ENCODE results near the gene MOV10L1.
"Not testable (repeated sequence)": the region's sequence is repeated elsewhere in the genome, so short reads cannot be mapped to it uniquely, and the experiment has no call there.

MOV10L1 gene

GRCh38 chr22:50105208-50106100 is 15.6 kb downstream of the MOV10L1 start:
- DNase-seq, result no peak

DNA sequence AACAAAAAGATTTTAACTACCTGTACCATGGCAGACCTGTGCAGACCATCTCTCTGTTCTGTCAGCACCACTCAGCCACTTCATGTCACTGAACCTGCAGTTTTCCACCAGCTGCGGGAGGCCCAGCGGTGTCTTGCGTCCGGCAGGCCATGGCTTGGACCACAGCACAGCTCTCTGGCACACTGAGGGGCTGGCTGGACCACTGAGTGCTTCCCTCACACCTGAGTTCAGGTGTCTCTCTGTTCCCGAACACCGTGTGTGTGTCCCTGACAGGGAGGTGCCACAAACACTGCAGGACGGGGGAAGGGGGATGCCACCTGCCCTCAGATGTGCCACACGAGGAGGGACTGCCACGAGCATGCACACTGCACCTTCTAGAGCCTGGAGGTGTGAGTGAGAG is 17.7 kb downstream of the MOV10L1 start:
- no peak for DNase-seq

DNA sequence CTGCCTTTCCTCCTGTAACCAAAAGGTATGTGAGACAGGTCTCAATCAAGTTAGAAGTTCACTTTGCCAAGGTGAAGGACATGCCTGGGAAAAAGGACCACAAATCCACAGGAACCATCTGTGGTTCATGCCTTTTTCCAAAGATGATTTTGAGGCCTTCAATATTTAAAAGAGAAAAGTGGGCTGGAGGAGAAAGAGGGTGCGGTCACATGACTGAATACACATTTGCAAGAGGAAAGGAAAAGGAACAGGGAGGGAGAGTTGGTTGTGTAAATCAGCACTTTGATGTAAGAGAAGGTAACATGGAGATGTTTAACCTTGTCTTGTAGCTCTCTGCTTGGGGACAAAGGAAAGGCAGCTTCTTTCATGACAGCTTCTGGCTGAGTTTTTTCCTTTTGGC is 21.2 kb downstream of the MOV10L1 start:
- no peak for DNase-seq

GRCh38 chr22:50112151-50113118 is 22.6 kb downstream of the MOV10L1 start:
- no peak for DNase-seq

GRCh38 chr22:50114221-50115021 is 24.6 kb downstream of the MOV10L1 start:
- no peak for DNase-seq

- DNase-seq, result no peak
These were observed 25.9 kb downstream of the MOV10L1 start for GRCh38 chr22:50115693-50116092.

DNA sequence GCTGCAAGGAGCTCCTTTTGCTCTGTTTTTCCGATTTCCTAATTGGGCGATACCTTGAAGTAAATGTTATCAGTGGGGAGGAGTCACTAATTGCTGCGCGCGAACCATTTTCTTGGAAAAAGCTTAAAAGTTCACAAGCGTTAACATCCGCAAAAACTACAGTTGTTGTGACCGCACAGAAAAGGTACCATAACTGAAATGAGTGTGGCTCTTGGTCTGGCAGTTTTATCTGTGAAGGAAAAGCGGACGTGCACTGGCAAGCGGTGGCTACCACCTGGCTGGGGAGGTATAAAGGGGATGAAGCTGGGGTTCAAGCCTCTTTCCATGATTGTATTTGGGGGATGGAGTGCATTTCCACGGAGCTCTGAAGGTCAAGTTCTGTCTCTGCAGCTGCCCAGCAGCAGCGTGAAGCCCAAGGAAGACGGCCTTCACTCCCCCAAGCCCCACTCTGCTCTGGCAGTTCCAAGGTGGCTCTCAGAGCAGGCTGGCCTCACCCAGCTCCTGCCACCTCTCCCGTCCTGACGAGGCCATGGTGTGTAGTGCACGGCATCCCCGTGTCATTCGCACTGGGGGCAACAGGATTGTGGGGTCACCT is 27.5 kb downstream of the MOV10L1 start:
- no peak for DNase-seq

GRCh38 chr22:50118129-50118528 is 28.3 kb downstream of the MOV10L1 start:
- DNase-seq, result no peak

DNA sequence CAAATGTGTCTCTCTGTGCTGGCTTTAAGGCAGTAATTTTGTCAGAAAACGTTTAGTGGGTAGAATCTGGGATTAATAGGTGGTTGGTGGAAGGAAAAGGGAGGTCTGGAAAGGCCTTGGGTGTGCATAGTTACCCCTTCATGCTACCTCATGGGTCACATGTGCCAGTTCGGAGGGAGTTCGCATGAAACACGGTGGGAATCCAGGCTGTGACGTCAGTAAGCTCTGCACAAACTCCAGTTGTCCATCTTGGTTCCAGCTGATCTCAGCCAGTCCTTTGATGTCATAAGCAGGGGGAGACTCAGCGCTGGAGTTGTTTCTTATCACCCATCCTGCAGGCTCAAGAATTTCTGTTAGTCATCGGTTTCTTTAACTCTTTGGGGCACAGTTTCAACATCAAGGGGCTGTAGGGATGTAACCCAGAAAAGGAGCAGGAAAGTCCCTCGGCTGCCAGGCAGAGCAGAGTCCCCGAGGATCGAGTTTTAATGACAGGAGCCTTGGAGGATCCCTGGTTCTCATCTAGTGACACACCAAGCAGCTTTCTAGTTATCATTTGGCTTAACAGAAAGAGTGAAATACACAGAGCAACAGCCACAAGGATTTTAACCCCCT is 28.9 kb downstream of the MOV10L1 start:
- DNase-seq, result no peak

GRCh38 chr22:50119169-50119767 is 29.5 kb downstream of the MOV10L1 start:
- DNase-seq, result no peak

- DNase-seq, result no peak
These were observed 30.0 kb downstream of the MOV10L1 start for GRCh38 chr22:50119768-50120251.

DNA sequence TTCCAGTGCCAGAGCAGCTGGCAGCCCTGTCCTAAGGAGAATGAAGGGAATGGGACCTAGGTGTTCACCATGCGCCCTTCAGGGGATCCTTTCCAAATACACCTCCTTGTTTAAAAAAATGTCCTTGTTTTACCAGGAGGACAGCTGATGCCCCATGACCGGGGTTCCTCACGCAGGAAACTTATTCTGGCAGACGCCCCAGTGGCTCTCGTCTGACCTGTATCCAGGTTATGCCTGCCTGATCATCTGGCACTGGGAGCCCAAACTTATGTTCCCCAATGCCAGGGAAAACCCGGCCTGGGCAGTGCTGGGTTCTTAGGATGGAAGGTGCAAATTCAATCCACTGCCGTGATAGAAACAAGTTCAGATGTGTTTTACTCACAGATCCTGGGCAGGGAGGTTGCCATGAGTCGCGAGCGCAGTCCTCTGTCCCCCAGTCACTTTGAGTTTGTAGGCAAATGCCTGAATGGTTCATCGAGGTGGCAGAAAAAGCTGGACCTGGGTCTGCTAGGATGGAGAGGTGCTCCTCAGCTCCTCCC is 31.5 kb downstream of the MOV10L1 start:
- DNase-seq, result no peak

- no peak for DNase-seq
These were observed 33.3 kb downstream of the MOV10L1 start for GRCh38 chr22:50123119-50123518.

DNA sequence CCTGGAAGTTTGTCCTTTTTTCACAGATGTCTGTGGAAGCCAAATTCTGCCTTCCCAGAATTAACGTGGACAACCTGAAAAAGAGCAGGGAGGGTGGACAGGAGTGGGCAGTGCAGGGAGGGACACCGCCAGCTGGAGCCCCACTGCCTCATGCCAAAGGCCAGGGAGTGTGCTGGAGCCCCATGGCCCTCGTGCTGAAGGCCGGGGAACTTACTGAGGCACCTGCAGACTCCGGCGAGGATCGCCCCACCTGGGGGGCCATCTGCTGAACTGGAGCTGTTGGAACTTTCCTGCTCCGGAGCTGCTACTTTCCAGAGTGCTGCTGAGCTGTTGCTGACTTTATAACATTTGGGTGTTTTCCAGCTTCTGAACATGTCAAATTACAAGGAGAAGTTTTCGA is 35.2 kb downstream of the MOV10L1 start:
- DNase-seq, result no peak

GRCh38 chr22:50129121-50129736 is 39.4 kb downstream of the MOV10L1 start:
- no peak for DNase-seq

DNA sequence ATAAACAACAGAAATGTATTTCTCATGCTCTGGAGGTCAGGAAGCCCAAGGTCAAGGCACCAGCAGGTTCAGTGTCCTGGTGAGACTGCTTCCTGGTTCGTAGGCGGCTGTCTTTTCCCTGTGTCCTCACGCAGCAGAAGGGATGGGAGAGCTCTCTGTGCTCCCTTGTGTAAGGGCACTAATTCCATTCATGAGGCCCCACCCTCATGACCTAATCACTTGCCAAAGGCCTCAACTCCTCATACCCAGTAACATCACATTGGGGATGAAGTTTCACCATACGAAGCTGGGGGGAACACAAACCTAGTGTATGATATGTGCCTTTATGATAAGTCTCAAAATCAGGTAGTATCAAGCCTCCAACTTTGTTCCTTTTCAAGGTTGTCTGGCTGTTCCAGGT is 42.1 kb downstream of the MOV10L1 start:
- no peak for DNase-seq

DNA sequence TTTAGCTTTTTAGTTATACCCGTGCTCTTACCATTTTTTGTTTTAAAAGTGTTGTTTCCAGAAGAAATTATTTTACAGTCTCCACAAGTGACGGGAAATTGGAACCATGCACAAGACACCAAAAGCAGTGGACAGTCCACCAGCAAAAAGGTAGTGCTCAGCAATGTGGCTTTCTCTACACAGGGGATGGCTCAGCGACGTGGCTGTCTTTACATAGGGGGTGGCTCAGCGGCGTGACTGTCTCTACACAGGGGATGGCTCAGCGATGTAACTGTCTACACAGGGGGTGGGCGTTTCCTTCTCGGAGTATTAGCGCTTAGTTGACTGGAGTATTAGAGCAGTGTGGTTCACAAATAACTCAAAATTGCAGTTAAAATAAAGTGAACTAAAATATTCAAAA is 44.7 kb downstream of the MOV10L1 start:
- DNase-seq, result no peak

- DNase-seq, result peak; percentile 28
These were observed 46.8 kb downstream of the MOV10L1 start for GRCh38 chr22:50136581-50137015.

GRCh38 chr22:50137277-50137676 is 47.5 kb downstream of the MOV10L1 start:
- DNase-seq, result not testable (repeated sequence)

DNA sequence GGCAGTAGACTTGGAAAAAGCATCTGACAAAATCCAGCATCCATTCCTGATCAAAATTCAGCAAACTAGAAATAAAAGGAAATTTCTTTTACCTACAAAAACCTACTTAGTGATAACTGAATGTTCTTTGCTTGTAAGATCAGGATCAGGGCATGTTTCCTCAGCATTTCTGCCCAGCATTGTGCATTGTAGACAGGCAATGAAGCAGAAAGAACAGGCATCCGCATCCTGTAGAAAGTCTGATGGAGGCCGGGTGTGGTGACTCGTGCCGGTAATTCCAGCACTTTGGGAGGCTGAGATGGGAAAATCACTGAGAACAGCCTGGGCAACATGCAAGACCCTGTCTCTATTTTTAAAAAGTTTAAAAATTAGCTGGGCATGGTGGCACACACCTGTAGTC is 48.2 kb downstream of the MOV10L1 start:
- DNase-seq, result no peak

GRCh38 chr22:50138988-50139387 is 49.2 kb downstream of the MOV10L1 start:
- DNase-seq, result no peak
